GM12892 (cell line): ENCODE measurements around the gene SLC25A45.

Experiments used
- DNase-seq: peaks from one replicate; pipeline ENCODE4 v3.0.0; 2011; ENCODE audit not compliant: insufficient read length
- FAIRE-seq: peaks from 2 replicates; lab custom pipeline; 2011; peaks lifted over from hg19 to GRCh38; lab: Jason Lieb, UNC
- POLR2A ChIP-seq: IDR thresholded peaks from 2 replicates; pipeline ENCODE4 v1.6.1; 2011; ENCODE audit warnings: low read depth, low read length, control low read depth
- POLR2AphosphoS5 ChIP-seq: IDR thresholded peaks from 2 replicates; pipeline ENCODE4 v1.6.1; 2011; ENCODE audit warnings: low read depth, low read length, control low read depth
- TAF1 ChIP-seq: IDR thresholded peaks from 2 replicates; pipeline ENCODE4 v1.6.1; 2011; ENCODE audit warnings: low read depth, mild to moderate bottlenecking, control low read depth, low read length, borderline replicate concordance

The SLC25A45 gene

DNA sequence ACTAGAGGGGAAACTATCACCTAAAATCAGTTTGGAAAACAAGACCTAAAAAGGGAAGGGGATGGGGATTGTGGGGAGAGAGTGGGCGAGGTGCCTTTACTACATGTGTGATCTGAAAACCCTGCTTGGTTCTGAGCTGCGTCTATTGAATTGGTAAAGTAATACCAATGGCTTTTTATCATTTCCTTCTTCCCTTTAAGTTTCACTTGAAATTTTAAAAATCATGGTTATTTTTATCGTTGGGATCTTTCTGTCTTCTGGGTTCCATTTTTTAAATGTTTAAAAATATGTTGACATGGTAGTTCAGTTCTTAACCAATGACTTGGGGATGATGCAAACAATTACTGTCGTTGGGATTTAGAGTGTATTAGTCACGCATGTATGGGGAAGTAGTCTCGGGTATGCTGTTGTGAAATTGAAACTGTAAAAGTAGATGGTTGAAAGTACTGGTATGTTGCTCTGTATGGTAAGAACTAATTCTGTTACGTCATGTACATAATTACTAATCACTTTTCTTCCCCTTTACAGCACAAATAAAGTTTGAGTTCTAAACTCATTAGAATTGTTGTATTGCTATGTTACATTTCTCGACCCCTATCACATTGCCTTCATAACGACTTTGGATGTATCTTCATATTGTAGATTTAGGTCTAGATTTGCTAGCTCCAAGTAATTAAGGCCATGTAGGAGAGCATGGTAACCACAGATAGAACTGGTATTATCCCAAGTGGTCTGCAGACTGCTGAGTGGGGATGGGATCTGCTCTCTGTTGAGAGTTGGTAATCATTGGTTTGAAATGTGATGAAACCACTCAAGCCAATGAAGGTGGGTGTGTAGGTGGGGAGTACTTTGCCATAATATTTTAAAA is 43.8 kb upstream of the SLC25A45 start:
- peak; percentile 60 for FAIRE-seq
- no peak for DNase-seq
- TF ChIP-seq POLR2AphosphoS5 (peak; percentile 90), POLR2A (peak; percentile 75), TAF1 (no peak)

DNA sequence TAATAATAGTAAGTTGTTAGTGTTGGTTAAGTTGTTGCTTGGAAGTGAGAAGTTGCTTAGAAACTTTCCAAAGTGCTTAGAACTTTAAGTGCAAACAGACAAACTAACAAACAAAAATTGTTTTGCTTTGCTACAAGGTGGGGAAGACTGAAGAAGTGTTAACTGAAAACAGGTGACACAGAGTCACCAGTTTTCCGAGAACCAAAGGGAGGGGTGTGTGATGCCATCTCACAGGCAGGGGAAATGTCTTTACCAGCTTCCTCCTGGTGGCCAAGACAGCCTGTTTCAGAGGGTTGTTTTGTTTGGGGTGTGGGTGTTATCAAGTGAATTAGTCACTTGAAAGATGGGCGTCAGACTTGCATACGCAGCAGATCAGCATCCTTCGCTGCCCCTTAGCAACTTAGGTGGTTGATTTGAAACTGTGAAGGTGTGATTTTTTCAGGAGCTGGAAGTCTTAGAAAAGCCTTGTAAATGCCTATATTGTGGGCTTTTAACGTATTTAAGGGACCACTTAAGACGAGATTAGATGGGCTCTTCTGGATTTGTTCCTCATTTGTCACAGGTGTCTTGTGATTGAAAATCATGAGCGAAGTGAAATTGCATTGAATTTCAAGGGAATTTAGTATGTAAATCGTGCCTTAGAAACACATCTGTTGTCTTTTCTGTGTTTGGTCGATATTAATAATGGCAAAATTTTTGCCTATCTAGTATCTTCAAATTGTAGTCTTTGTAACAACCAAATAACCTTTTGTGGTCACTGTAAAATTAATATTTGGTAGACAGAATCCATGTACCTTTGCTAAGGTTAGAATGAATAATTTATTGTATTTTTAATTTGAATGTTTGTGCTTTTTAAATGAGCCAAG is 42.9 kb upstream of the SLC25A45 start:
- FAIRE-seq (no peak), DNase-seq (no peak)
- TF ChIP-seq TAF1, result no peak
- peak; percentile 94 for TF ChIP-seq POLR2A
- TF ChIP-seq POLR2AphosphoS5, result peak; percentile 98

DNA sequence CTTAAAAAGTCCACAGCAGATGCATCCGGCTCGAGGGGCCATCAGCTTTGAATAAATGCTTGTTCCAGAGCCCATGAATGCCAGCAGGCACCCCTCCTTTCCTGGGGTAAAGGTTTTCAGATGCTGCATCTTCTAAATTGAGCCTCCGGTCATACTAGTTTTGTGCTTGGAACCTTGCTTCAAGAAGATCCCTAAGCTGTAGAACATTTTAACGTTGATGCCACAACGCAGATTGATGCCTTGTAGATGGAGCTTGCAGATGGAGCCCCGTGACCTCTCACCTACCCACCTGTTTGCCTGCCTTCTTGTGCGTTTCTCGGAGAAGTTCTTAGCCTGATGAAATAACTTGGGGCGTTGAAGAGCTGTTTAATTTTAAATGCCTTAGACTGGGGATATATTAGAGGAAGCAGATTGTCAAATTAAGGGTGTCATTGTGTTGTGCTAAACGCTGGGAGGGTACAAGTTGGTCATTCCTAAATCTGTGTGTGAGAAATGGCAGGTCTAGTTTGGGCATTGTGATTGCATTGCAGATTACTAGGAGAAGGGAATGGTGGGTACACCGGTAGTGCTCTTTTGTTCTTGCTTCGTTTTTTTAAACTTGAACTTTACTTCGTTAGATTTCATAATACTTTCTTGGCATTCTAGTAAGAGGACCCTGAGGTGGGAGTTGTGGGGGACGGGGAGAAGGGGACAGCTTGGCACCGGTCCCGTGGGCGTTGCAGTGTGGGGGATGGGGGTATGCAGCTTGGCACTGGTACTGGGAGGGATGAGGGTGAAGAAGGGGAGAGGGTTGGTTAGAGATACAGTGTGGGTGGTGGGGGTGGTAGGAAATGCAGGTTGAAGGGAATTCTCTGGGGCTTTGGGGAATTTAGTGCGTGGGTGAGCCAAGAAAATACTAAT is 42.0 kb upstream of the SLC25A45 start:
- FAIRE-seq, result no peak
- TF ChIP-seq POLR2A (peak; percentile 62), POLR2AphosphoS5 (peak; percentile 87), TAF1 (no peak)

DNA sequence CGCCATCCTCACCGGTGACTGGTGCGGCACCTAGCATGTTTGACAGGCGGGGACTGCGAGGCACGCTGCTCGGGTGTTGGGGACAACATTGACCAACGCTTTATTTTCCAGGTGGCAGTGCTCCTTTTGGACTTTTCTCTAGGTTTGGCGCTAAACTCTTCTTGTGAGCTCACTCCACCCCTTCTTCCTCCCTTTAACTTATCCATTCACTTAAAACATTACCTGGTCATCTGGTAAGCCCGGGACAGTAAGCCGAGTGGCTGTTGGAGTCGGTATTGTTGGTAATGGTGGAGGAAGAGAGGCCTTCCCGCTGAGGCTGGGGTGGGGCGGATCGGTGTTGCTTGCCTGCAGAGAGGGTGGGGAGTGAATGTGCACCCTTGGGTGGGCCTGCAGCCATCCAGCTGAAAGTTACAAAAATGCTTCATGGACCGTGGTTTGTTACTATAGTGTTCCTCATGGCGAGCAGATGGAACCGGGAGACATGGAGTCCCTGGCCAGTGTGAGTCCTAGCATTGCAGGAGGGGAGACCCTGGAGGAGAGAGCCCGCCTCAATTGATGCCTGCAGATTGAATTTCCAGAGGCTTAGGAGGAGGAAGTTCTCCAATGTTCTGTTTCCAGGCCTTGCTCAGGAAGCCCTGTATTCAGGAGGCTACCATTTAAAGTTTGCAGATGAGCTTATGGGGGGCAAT is 41.2 kb upstream of the SLC25A45 start:
- TF ChIP-seq POLR2AphosphoS5 (peak; percentile 90), POLR2A (peak; percentile 71), TAF1 (no peak)
- FAIRE-seq (no peak), DNase-seq (no peak)

More for the DNA sequence above, 42.0 kb upstream of the SLC25A45 start:
- DNase-seq, result no peak

DNA sequence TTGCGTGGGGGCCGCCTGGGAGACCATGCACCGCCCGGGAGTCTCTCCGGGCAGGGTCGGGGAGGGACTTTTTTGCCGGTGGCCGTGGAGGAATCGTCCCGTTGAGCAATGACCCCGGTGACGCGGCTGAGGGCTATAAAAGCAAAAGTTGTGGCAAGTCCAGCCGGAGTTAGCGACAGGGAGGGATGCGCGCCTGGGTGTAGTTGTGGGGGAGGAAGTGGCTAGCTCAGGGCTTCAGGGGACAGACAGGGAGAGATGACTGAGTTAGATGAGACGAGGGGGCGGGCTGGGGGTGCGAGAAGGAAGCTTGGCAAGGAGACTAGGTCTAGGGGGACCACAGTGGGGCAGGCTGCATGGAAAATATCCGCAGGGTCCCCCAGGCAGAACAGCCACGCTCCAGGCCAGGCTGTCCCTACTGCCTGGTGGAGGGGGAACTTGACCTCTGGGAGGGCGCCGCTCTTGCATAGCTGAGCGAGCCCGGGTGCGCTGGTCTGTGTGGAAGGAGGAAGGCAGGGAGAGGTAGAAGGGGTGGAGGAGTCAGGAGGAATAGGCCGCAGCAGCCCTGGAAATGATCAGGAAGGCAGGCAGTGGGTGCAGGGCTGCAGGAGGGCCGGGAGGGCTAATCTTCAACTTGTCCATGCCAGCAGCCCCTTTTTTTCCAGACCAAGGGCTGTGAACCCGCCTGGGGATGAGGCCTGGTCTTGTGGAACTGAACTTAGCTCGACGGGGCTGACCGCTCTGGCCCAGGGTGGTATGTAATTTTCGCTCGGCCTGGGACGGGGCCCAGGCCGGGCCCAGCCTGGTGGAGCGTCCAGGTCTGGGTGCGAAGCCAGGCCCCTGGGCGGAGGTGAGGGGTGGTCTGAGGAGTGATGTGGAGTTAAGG is 40.4 kb upstream of the SLC25A45 start, which contains the start of gene NEAT1:
NEAT1 (plus strand) TSS at position 166 of the 883 bp plus-strand sequence.
- peak; percentile 99 for TF ChIP-seq POLR2AphosphoS5
- peak; percentile 100 for TF ChIP-seq TAF1
- TF ChIP-seq POLR2A, result peak; percentile 98
- DNase-seq (no peak), FAIRE-seq (no peak)

DNA sequence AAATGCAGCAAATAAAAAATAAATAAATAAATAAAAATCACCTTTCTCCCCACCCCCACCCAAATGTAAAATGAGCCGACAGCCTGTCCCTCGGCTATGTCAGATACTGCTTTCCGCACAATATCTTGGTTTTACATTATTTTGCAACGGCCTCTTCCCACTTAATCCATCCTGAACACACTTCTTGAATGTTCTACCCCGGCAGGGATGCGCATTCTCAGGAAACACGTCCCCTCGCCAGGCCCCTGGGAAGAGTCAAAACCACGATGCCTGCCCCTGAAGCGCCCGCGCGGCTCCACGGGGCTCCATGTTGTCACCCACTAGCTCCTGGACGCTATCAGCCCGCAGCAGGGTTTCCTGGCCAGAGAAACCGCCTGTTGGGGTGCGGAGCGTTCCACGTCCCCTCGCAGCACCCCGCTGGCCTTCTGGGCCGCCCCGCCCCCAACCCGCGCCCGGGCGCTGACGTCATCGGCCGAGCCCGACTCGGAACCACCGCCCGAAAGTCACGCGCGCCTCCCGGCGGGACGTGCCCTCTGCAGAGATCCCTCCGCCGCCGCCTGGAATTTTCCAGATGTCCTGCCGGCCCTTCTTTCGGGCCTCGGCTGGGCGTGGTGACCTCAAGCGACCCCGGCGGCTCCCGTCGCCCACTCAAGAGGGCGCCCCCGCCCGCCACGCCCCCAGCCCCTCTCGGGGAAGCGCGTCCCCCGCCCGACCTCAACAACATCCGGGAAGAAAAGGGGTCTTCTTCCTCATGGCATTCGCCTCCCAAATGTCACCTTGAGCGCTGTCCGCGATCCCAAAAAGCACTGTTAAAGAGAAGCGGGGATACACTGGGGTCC is 39.6 kb upstream of the SLC25A45 start:
- FAIRE-seq (peak; percentile 91), DNase-seq (no peak)
- no peak for TF ChIP-seq POLR2A
- TF ChIP-seq TAF1, result peak; percentile 60; the same call in 1 of the 2 replicates

DNA sequence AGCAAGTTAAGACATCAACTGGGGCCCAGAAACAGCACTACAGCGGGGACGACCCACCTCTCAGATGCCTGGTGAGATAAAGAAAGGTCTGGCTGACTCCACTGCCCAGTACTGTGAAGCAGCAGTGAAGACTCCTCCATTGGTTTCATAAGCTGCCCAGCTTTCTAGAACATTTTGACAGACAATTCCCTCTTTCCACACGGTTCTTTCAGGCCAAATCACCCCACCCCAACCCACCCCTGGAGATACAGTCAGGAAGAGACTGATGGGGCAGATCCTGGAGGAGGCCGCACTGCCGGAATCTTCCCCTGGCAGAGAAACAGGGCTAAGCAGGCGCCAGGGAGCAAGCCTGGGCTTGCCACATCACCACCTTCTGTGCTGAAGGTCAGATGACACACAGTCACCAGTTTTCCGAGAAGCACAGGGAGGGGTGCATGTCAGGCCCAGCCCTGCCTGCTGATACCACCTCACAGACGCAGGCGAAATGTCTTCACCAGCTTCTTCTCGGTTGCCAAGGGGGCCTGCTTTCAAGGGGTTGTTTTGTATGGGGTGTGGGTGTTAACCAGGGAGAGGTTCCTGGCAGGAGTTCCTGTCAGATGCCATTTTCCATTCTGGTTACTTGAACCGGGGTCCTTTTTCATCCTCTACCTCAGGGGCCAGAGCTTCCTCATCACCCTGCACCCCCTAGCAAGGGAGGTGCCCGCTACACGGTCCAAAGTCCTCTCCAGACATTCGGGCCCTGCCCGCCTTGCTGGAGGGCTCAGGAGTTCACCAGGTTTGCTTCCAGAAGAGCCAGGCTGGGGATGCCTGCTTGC is 38.7 kb upstream of the SLC25A45 start:
- peak; percentile 92 for TF ChIP-seq POLR2A
- TF ChIP-seq POLR2AphosphoS5, result peak; percentile 97
- TF ChIP-seq TAF1, result peak; percentile 40; the same call in 1 of the 2 replicates
- DNase-seq, result no peak
- FAIRE-seq, result peak; percentile 87

DNA sequence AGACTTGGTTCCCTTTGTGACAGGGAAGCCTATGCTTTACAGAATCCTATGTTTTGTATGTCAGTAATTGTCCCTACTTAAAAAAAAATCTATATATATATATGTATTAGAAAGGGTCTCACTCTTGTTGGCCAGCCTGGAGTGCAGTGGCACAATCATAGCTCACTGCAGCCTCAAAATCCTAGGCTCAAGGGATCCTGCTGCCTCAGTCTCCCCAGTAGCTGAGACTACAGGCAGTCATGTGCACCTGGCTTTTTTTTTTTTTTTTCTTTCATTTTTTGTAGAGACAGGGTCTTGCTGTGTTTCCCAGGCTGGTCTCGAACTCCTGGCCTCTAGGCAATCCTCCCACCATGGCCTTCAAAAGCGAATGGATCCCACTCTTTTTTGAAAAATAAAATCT is 38.1 kb upstream of the SLC25A45 start:
- FAIRE-seq, result no peak
- TF ChIP-seq TAF1, result no peak
- TF ChIP-seq POLR2AphosphoS5, result no peak
- no peak for TF ChIP-seq POLR2A

More for the DNA sequence above, 38.1 kb upstream of the SLC25A45 start:
- no peak for DNase-seq
